HG03558 (cell line): ENCODE measurements around the gene DPH2.

Experiments used
- ATAC-seq: cut with Tn5 transposase; IDR thresholded peaks from one replicate; pipeline ENCODE4 v1.9.1; 2021; ENCODE audit warnings: moderate number of reproducible peaks; ENCODE audit not compliant: unreplicated experiment; ENCODE audit errors: extremely low read depth

The DPH2 gene

DNA sequence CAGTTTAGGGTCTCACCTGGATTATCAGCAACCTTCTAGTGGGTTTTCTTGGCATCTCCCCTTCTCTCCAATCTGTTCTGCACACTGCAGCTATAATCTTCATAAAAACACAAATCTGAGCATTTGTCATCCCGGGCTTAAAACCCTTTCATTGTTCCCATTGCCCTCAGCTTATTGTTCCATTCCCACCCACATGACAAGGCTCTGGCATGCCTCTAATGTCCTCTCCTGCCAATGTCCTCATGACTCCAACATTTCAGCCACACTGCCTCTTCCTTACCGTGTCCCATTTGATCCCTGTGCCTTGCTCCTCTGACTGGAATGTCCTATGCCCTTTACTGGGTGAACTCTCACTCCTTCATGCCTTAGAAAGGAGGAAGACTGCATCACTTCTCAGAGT, 7.5 kb upstream of the DPH2 start:
- ATAC-seq = no peak

DNA sequence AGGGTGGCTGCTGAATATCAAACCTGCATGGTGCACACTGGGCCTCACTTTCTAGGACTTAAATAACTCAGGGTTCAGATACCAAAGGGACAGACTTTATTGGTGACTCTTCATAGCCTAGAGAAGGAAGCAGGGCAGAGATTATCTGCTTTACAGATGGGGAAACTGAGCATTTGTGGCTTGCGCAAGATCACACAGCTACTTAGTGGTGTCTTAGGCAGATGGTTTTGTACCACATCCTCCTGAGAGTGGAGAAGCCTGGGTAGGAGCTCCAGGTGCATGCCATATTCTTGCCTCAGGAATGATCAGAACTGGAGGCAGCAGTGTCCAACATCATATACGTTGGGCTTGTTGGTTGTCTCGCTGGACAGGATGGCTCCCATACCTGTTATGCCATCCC, 6.8 kb upstream of the DPH2 start:
- no peak for ATAC-seq

DNA sequence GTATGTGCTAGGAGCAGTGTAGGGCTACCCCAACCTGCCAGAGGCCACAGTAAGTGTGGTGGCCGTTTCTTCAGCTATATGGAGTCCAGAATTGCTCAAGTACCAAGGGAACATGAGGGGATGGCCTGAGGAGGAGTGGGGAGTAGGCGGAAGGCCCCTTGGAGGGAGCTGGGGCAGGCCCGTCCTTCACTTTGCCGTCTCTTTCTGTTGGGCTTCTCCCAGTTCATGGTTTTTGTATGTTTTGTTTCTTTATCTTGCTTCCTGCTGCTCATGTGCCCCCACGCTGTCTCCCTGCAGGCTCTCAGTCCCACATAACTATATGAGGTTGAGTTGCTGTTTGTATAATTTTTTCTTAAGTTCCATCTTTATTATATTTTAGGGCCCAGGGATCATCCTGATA, 5.9 kb upstream of the DPH2 start:
- no peak for ATAC-seq

- no peak for ATAC-seq
Measured at GRCh38 chr1:43965316-43965715, 4.5 kb upstream of the DPH2 start.

DNA sequence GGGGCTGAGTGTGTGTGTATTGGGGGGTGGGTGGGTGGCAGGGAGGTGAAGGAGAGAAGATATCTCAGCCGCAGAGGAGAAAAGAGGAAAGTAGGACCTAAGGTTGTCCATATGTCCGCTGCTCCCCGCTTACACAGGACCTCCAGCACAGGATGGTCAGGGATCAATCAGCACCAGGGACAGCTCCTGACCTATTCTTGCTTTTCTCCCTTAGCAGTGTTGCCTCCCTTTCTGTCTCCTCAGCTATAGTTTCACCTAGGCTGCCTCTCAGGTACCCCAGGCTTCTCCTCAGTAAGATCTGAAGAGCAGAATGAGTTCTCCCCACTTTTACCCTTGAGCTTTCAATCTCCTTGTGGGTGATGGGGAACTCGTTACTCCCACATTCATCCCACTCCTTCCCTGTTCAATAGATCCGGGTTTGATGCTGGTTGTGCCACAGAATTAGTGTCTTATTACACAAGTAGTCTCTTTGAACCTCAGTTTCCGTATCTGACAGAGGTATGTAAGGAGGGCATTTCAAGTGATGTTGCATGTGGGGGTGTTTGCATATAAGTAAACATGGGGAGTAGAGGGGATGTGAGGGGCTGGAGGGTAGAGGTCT, 1.4 kb upstream of the DPH2 start:
- no peak for ATAC-seq

- no peak for ATAC-seq
Measured at GRCh38 chr1:43969416-43969745, 429 bp upstream of the DPH2 start.

DNA sequence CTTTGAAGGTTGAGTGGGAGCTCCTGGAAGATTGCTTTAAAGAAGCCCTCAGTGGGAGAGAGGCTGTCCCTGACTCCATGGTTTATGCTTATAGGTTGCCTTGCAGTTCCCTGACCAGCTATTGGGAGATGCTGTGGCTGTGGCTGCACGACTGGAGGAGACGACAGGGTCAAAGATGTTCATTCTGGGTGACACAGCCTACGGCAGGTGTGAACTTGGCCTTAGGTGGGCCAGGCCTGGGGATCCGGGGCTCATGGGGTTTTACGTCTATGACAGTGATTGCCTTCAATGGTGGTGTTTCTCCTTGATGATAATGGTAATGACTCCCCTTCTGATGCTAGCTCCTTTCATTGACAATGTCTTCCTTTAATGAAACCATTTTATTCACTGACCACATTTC, 692 bp downstream of the DPH2 start:
- ATAC-seq = no peak

DNA sequence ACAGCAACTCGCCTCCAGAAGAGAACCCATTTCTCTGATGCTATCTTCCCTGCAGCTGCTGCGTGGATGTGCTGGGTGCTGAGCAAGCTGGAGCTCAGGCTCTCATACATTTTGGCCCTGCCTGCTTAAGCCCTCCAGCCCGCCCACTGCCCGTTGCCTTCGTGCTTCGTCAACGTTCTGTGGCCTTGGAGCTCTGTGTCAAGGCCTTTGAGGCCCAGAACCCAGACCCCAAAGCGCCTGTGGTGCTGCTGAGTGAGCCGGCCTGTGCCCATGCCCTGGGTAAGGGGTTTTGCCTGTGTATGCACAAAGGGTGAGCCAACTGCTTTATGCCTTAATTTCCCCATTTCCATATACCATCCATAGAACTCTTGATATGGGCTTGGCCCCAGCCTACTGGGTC, 1.1 kb downstream of the DPH2 start:
- ATAC-seq = no peak

GRCh38 chr1:43971336-43971980, 1.6 kb downstream of the DPH2 start:
- no peak for ATAC-seq

DNA sequence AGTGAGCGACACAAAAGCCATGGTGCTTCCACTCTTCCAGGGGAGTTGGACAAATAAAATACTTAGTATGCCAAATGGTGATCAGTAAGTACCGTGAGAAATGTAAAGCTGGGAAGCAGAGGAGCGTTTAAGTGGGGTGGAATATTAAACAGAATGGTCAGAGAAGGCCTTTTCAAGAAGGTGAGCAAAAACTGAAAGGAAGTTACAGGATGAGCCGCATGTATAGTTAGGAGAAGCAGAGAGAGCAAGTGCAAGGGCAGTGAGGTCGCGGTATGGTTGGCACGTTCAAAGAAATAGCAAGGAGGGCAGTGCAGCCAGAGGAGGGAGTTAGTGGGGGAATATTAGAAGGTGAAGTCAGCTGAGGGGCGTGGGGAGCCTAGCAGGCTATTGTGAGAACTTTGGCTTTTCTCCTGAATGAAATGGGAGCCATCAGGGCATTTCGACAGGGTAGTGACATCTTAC, 4.2 kb downstream of the DPH2 start:
- ATAC-seq = no peak

GRCh38 chr1:43974443-43975248, 4.8 kb downstream of the DPH2 start, which contains the start of gene ATP6V0B:
ATP6V0B (plus strand) TSS chr1:43974960; CDS start chr1:43975041, 81 bp downstream.
- no peak for ATAC-seq

GRCh38 chr1:43975249-43975961, 5.6 kb downstream of the DPH2 start:
- no peak for ATAC-seq

- no peak for ATAC-seq
Measured at GRCh38 chr1:43976045-43976444, 6.2 kb downstream of the DPH2 start.

DNA sequence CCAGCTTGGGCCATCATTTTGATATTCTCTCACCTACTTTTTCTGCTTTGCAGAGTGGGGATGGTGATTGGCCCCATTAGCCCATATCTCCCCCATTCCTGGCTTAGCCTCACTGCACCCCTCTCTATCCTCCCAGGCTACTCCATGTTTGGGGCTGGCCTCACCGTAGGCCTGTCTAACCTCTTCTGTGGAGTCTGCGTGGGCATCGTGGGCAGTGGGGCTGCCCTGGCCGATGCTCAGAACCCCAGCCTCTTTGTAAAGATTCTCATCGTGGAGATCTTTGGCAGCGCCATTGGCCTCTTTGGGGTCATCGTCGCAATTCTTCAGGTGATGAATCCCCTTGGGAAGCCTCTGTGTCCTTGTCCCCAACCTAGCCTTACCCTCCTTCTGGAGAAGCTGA, 7.1 kb downstream of the DPH2 start:
- ATAC-seq = no peak

DNA sequence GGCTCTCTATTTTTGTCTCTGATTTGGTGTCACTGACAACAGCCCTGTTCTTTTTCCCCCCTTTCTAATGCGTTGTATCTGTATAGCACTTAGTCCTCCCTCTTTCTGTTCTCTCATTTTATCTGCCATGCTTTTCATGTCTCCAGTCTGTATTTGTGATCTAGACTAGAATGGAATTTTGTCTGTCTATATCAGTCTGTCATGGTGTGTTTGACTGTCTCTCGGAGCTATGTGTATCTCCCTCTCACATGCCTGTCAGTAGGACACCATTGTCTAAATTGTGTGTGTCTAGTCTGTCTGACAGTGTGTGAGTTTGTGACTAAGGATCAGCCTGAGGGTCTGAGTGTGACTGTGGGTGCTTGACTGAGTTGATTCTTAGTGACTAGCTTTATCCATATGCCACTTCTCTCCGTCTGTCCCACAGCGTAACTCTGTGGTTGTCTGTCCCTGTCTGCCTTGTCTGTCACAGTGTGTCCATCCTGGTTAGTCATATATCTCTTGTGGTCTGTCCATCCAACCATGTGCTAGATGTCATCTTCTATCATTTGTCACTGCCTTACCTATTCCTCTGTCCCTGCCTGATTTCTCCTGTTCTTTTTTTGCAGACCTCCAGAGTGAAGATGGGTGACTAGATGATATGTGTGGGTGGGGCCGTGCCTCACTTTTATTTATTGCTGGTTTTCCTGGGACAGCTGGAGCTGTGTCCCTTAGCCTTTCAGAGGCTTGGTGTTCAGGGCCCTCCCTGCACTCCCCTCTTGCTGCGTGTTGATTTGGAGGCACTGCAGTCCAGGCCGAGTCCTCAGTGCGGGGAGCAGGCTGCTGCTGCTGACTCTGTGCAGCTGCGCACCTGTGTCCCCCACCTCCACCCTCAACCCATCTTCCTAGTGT, 7.8 kb downstream of the DPH2 start:
- no peak for ATAC-seq

DNA sequence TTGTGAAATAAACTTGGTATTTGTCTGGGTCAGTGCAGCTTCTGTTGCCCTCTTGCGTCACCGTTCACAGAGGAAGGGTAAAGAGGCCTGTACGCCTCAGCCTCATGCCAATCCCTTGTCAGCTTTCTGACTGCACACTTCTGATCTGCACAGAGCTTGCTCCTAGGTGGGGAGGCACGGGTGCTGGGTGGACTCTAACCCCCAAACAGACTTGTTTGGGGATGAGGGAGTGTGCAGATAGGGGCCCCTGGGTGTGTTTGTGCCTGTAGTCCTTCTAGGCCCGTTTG, 8.4 kb downstream of the DPH2 start:
- no peak for ATAC-seq

DNA sequence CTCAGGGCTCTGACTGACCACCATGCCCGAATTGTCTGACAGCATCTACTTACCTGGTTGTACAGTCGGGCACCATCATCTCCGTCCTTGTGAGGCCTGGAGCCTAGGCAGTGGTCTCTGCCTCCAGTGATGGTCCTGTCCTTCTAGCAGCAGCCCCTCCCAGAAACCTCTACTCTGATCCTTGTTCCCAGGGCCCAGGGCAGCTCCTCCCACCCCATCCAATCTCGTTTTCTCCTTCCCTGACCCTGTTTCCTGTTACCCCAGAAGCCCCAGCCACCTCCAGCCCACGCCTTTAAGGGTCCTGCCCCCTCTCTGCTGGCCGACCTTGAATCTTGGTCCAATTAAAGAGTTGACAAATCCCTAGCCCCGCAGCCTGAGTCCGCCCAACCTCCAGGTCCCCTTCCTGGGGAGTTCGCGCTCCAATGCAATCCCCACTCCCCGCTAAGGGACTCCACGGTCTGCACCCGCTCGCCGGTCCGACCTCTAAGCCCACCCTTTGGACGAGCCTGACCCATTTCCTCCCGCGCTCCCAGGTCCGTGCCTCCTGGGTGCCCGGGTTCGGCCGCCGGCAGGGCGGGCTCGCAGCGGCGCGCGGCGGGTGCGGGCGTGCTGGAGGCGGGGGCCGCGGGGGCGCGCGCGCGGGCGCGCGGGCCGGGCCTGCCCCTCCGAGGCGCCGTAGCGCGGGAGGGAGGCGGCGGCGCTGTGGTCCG, 8.9 kb downstream of the DPH2 start, which contains the start of gene B4GALT2:
B4GALT2 (plus strand) TSS at position 660 of the 710 bp plus-strand sequence. CDS start 1,951 bp downstream, outside the sequence.
- no peak for ATAC-seq

GRCh38 chr1:43979261-43979527, 9.4 kb downstream of the DPH2 start:
- ATAC-seq = no peak

DNA sequence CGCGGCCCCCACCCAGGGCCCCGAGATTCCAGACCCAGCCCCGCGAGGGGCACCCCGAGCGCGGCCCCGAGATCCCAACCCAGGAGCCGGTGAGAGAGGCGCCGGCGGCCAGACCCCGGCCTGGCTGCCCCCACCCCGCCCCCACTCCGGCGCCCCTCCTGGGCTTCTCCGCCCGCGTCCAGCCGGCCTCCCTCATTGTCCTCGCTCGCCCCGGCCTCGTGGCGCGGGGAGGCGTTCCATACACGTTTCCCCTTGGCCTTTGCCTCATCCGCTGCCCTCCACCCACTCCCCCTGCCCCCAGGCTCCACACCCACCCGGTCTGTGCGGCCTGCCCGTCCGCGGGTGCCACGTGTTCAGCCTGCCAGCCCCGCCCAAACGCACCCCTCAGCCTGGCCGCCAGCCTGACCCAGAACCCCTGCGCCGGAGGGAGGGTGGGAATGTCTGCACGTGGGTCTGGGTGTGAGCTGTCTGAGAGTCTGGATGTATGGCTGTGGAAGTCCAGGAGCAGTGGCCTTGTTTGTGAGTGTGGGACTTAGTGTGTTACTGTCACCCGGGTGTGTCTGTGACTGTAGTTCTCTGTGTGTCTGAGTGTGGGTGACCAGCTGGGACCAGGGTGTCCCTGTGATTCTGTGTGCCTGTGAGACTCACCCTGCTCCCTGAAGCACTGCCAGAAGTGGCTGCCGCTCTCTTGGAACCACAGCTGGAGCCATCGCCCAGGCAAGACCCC, 9.9 kb downstream of the DPH2 start:
- no peak for ATAC-seq
